ENCODE data around the gene PSMC3. TPM values are rescaled to one million over a fixed set of nuclear protein-coding genes. Genes with fewer than 3 reads are reported as not detected.

PSMC3 gene
- total RNA-seq, 2 experiments from 2014 or later = 111 to 112 TPM

- H3K36me3 Mint-ChIP-seq (ENCODE audit: low read depth) = no peaks in the 10 kb centered on the region
- CTCF ChIA-PET = no interaction called here
- no peaks in the 10 kb centered on the region for H3K4me1 Mint-ChIP-seq
- H3K27me3 Mint-ChIP-seq = no peaks in the 10 kb centered on the region
- H3K4me3 Mint-ChIP-seq = no peak overlapping the region
- no peak overlapping the region for H3K27ac Mint-ChIP-seq
- no peak for DNase-seq
- POLR2A ChIA-PET = no interaction called here
- no peaks in the 10 kb centered on the region for H3K9me3 Mint-ChIP-seq
These were observed 11.6 kb upstream of the PSMC3 start for GRCh38 chr11:47437746-47438418.

- H3K27me3 Mint-ChIP-seq = no peaks in the 10 kb centered on the region
- no peaks in the 10 kb centered on the region for H3K4me1 Mint-ChIP-seq
- ChIA-PET CTCF (interaction anchor here (0.8 kb wide), 1 partner anchor 684 kb away, joined by 3 read pairs; no protein-coding TSS in a partner anchor), POLR2A (no interaction called here)
- H3K27ac Mint-ChIP-seq = no peak overlapping the region
- H3K9me3 Mint-ChIP-seq = no peaks in the 10 kb centered on the region
- no peak for DNase-seq
- H3K4me3 Mint-ChIP-seq = no peak overlapping the region
- no peaks in the 10 kb centered on the region for H3K36me3 Mint-ChIP-seq (ENCODE audit: low read depth)
These were observed 11.0 kb upstream of the PSMC3 start for GRCh38 chr11:47437218-47437745.

- DNase-seq = no peak
- no peak overlapping the region for H3K27ac Mint-ChIP-seq
- CTCF ChIA-PET = interaction anchor here (0.8 kb wide), 1 partner anchor 684 kb away, joined by 3 read pairs; no protein-coding TSS in a partner anchor
- POLR2A ChIA-PET = no interaction called here
- no peaks in the 10 kb centered on the region for H3K27me3 Mint-ChIP-seq
- H3K9me3 Mint-ChIP-seq = no peaks in the 10 kb centered on the region
- no peaks in the 10 kb centered on the region for H3K36me3 Mint-ChIP-seq (ENCODE audit: low read depth)
- H3K4me3 Mint-ChIP-seq = no peak overlapping the region
- H3K4me1 Mint-ChIP-seq = no peaks in the 10 kb centered on the region
These were observed 10.5 kb upstream of the PSMC3 start for GRCh38 chr11:47436726-47437125.

- Mint-ChIP-seq H3K27me3 (no peaks in the 10 kb centered on the region), H3K36me3 (ENCODE audit: low read depth) (no peaks in the 10 kb centered on the region), H3K9me3 (no peaks in the 10 kb centered on the region), H3K4me1 (no peaks in the 10 kb centered on the region), H3K4me3 (no peak overlapping the region), H3K27ac (no peak overlapping the region)
- ChIA-PET POLR2A (no interaction called here), CTCF (no interaction called here)
- no peak for DNase-seq
These were observed 9.4 kb upstream of the PSMC3 start for GRCh38 chr11:47435687-47436086.

GRCh38 chr11:47434011-47434786 is 8.0 kb upstream of the PSMC3 start:
- ChIA-PET CTCF (no interaction called here), POLR2A (interaction anchor here (0.6 kb wide), 1 partner anchor 123 kb away, joined by 3 read pairs; no protein-coding TSS in a partner anchor)
- H3K4me3 Mint-ChIP-seq = no peak overlapping the region
- no peaks in the 10 kb centered on the region for H3K36me3 Mint-ChIP-seq (ENCODE audit: low read depth)
- no peaks in the 10 kb centered on the region for H3K9me3 Mint-ChIP-seq
- H3K27ac Mint-ChIP-seq = no peak overlapping the region
- no peak for DNase-seq
- no peaks in the 10 kb centered on the region for H3K4me1 Mint-ChIP-seq
- no peaks in the 10 kb centered on the region for H3K27me3 Mint-ChIP-seq

- H3K36me3 Mint-ChIP-seq (ENCODE audit: low read depth) = no peaks in the 10 kb centered on the region
- ChIA-PET POLR2A (no interaction called here), CTCF (no interaction called here)
- no peak overlapping the region for H3K27ac Mint-ChIP-seq
- no peak overlapping the region for H3K4me3 Mint-ChIP-seq
- DNase-seq = no peak
- no peaks in the 10 kb centered on the region for H3K4me1 Mint-ChIP-seq
- no peaks in the 10 kb centered on the region for H3K27me3 Mint-ChIP-seq
- no peaks in the 10 kb centered on the region for H3K9me3 Mint-ChIP-seq
These were observed 6.9 kb upstream of the PSMC3 start for GRCh38 chr11:47433157-47433556.

- Mint-ChIP-seq H3K4me3 (no peak overlapping the region), H3K4me1 (peaks cover 4% of the 10 kb centered on the region), H3K9me3 (no peaks in the 10 kb centered on the region), H3K27ac (no peak overlapping the region), H3K27me3 (no peaks in the 10 kb centered on the region), H3K36me3 (ENCODE audit: low read depth) (no peaks in the 10 kb centered on the region)
- ChIA-PET POLR2A (no interaction called here), CTCF (interaction anchor here (0.9 kb wide), 1 partner anchor 58 kb away, joined by 4 read pairs; no protein-coding TSS in a partner anchor)
- no peak for DNase-seq
These were observed 5.3 kb upstream of the PSMC3 start for GRCh38 chr11:47431356-47432083.

GRCh38 chr11:47430524-47430923 is 4.3 kb upstream of the PSMC3 start:
- no peak overlapping the region for H3K27ac Mint-ChIP-seq
- H3K4me3 Mint-ChIP-seq = no peak overlapping the region
- H3K4me1 Mint-ChIP-seq = peaks cover 11% of the 10 kb centered on the region
- peaks cover 5% of the 10 kb centered on the region for H3K36me3 Mint-ChIP-seq (ENCODE audit: low read depth)
- ChIA-PET POLR2A (no interaction called here), CTCF (no interaction called here)
- H3K9me3 Mint-ChIP-seq = no peaks in the 10 kb centered on the region
- DNase-seq = no peak
- H3K27me3 Mint-ChIP-seq = no peaks in the 10 kb centered on the region

GRCh38 chr11:47425611-47426010 is 628 bp downstream of the PSMC3 start:
- H3K36me3 Mint-ChIP-seq (ENCODE audit: low read depth) = peaks cover 38% of the 10 kb centered on the region
- peak overlapping the region; percentile 97 for H3K4me3 Mint-ChIP-seq
- ChIA-PET CTCF (interaction anchor here (1.9 to 6.0 kb wide), 2 partner anchors 15 to 52 kb away, joined by 10 to 59 read pairs; partner anchors contain the start of gene SLC39A13), POLR2A (interaction anchor here (0.8 to 4.9 kb wide), 14 partner anchors 9 to 725 kb away, joined by 3 to 48 read pairs (median 4); partner anchors contain the start of genes ARFGAP2, ARHGAP1, KBTBD4 and MADD)
- no peak for DNase-seq
- H3K9me3 Mint-ChIP-seq = no peaks in the 10 kb centered on the region
- peaks cover 29% of the 10 kb centered on the region for H3K4me1 Mint-ChIP-seq
- no peaks in the 10 kb centered on the region for H3K27me3 Mint-ChIP-seq
- peak overlapping the region; percentile 98 for H3K27ac Mint-ChIP-seq

GRCh38 chr11:47418454-47419259 is 7.6 kb downstream of the PSMC3 start:
- Mint-ChIP-seq H3K27me3 (no peaks in the 10 kb centered on the region), H3K9me3 (no peaks in the 10 kb centered on the region), H3K4me1 (peaks cover 2% of the 10 kb centered on the region), H3K27ac (no peak overlapping the region), H3K4me3 (no peak overlapping the region), H3K36me3 (ENCODE audit: low read depth) (peaks cover 52% of the 10 kb centered on the region)
- no peak for DNase-seq
- CTCF ChIA-PET = no interaction called here
- POLR2A ChIA-PET = interaction anchor here (1.9 kb wide), 1 partner anchor 10 kb away, joined by 9 read pairs; the partner anchor contains the start of gene SLC39A13

GRCh38 chr11:47417712-47418111 is 8.5 kb downstream of the PSMC3 start:
- no peak for DNase-seq
- CTCF ChIA-PET = no interaction called here
- H3K9me3 Mint-ChIP-seq = no peaks in the 10 kb centered on the region
- H3K27me3 Mint-ChIP-seq = no peaks in the 10 kb centered on the region
- H3K27ac Mint-ChIP-seq = no peak overlapping the region
- H3K36me3 Mint-ChIP-seq (ENCODE audit: low read depth) = peaks cover 50% of the 10 kb centered on the region
- H3K4me3 Mint-ChIP-seq = no peak overlapping the region
- peaks cover 2% of the 10 kb centered on the region for H3K4me1 Mint-ChIP-seq
- POLR2A ChIA-PET = interaction anchor here (1.9 to 2.7 kb wide), 2 partner anchors 8 to 9 kb away, joined by 9 to 20 read pairs; partner anchors contain the start of genes PSMC3 and SLC39A13

- H3K9me3 Mint-ChIP-seq = no peaks in the 10 kb centered on the region
- H3K27me3 Mint-ChIP-seq = no peaks in the 10 kb centered on the region
- no peak for DNase-seq
- H3K4me3 Mint-ChIP-seq = no peak overlapping the region
- POLR2A ChIA-PET = interaction anchor here (1.2 to 2.7 kb wide), 2 partner anchors 9 to 13 kb away, joined by 3 to 20 read pairs; partner anchors contain the start of gene PSMC3
- CTCF ChIA-PET = no interaction called here
- H3K27ac Mint-ChIP-seq = no peak overlapping the region
- H3K36me3 Mint-ChIP-seq (ENCODE audit: low read depth) = peaks cover 38% of the 10 kb centered on the region
- H3K4me1 Mint-ChIP-seq = peaks cover 2% of the 10 kb centered on the region
These were observed 10.2 kb downstream of the PSMC3 start for GRCh38 chr11:47415949-47416472.

All from activated CD4-positive, alpha-beta memory T cell treated with anti-CD3 and anti-CD28 coated beads, Interleukin-2, amount 10 ng/mL, durations not matched to agents 7 days and 5 days (primary cell).